22Rv1 (cell line): ENCODE results near the gene POPDC2.

Experiments used
- ZFX ChIP-seq: fragments of 450-650 bp; IDR thresholded peaks from 2 replicates; pipeline ENCODE4 v1.6.1; 2017; ENCODE audit warnings: antibody characterized with exemption, borderline replicate concordance
- TF ChIP-seq, protein P1 (sequence below): fragments of 450-650 bp; IDR thresholded peaks from 2 replicates; pipeline ENCODE4 v1.5.1; 2017; ENCODE audit warnings: mild to moderate bottlenecking

DNA sequence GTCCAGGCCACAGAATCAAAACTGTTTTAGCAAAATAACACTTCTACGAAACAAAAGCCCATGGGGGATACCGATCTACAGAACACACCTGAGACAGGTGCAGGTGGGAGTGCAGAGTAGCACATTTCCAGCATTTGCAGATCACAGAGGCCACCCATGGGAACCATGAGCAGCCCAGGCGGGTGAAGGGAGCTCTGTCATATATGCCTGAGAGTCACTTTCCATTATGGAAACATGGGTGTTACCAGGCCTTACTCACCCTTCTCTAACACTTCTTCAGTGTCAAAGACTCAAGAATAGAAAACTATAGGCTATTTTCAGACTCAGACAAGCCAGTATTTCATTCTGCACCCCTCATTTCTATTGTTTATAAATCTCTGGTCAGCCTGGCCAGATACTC is 59.2 kb downstream of the POPDC2 start:
- TF ChIP-seq ZFX: no peak
- TF ChIP-seq, protein P1, sequence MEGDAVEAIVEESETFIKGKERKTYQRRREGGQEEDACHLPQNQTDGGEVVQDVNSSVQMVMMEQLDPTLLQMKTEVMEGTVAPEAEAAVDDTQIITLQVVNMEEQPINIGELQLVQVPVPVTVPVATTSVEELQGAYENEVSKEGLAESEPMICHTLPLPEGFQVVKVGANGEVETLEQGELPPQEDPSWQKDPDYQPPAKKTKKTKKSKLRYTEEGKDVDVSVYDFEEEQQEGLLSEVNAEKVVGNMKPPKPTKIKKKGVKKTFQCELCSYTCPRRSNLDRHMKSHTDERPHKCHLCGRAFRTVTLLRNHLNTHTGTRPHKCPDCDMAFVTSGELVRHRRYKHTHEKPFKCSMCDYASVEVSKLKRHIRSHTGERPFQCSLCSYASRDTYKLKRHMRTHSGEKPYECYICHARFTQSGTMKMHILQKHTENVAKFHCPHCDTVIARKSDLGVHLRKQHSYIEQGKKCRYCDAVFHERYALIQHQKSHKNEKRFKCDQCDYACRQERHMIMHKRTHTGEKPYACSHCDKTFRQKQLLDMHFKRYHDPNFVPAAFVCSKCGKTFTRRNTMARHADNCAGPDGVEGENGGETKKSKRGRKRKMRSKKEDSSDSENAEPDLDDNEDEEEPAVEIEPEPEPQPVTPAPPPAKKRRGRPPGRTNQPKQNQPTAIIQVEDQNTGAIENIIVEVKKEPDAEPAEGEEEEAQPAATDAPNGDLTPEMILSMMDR: no peak
